OCI-LY1 (cell line): ENCODE results near the gene EDN2.
A peak's percentile ranks its signal among the peaks of the same experiment; 100 is the strongest.

Experiments used
- H2AFZ ChIP-seq: fragments of 200-600 bp; sonication (generic), shearing (Covaris generic); 2 replicates; pipeline ENCODE4 v1.6.0; 2014; ENCODE audit warnings: antibody characterized with exemption, mild to moderate bottlenecking, low read length
- H3F3A ChIP-seq: fragments of 200-600 bp; sonication (generic), shearing (Covaris generic); 2 replicates; pipeline ENCODE4 v1.6.0; 2014; ENCODE audit warnings: mild to moderate bottlenecking, antibody characterized with exemption, low read length, moderate library complexity; ENCODE audit not compliant: insufficient read depth
- H3K27ac ChIP-seq: fragments of 200-600 bp; sonication (generic); 2 replicates; pipeline ENCODE4 v1.5.1; 2014; ENCODE audit warnings: low read length, mixed run types, mild to moderate bottlenecking, low read depth; ENCODE audit not compliant: poor library complexity, severe bottlenecking
- H3K27me3 ChIP-seq: fragments of 200-600 bp; sonication (generic); 2 replicates; pipeline ENCODE4 v1.6.0; 2014; ENCODE audit warnings: antibody characterized with exemption, mild to moderate bottlenecking, low read length, moderate library complexity; ENCODE audit not compliant: insufficient read depth
- H3K36me3 ChIP-seq: fragments of 200-600 bp; sonication (generic); 2 replicates; pipeline ENCODE4 v1.6.1; 2014; ENCODE audit warnings: mild to moderate bottlenecking, antibody characterized with exemption, low read length, moderate library complexity, mixed read lengths; ENCODE audit not compliant: insufficient read depth
- H3K4me1 ChIP-seq: fragments of 200-600 bp; sonication (generic); 2 replicates; pipeline ENCODE4 v1.5.1; 2014; ENCODE audit warnings: mild to moderate bottlenecking, low read length, moderate library complexity; ENCODE audit not compliant: insufficient read depth, severe bottlenecking
- H3K4me2 ChIP-seq: fragments of 200-600 bp; sonication (generic), shearing (Covaris generic); 2 replicates; pipeline ENCODE4 v1.6.1; 2014; ENCODE audit warnings: low read length
- H3K4me3 ChIP-seq: fragments of 200-600 bp; sonication (generic); 2 replicates; pipeline ENCODE4 v1.5.1; 2014; ENCODE audit warnings: low read length, low read depth, mild to moderate bottlenecking, mixed read lengths; ENCODE audit not compliant: poor library complexity, severe bottlenecking
- H3K79me2 ChIP-seq: fragments of 200-600 bp; shearing (Covaris generic); 2 replicates; pipeline ENCODE4 v1.6.1; 2016; ENCODE audit warnings: mixed run types, low read length, mixed read lengths; ENCODE audit not compliant: insufficient read depth
- H3K9ac ChIP-seq: fragments of 200-600 bp; sonication (generic), shearing (Covaris generic); 2 replicates; pipeline ENCODE4 v1.6.1; 2014; ENCODE audit warnings: mild to moderate bottlenecking, low read length, mixed read lengths
- H3K9me2 ChIP-seq: fragments of 200-600 bp; sonication (generic), shearing (Covaris generic); 2 replicates; pipeline ENCODE4 v1.6.1; 2014; ENCODE audit warnings: low read depth, mild to moderate bottlenecking, low read length, mixed read lengths
- H3K9me3 ChIP-seq: fragments of 200-600 bp; shearing (Covaris generic); 2 replicates; pipeline ENCODE4 v1.6.1; 2014; ENCODE audit warnings: low read length, mixed read lengths
- H4K20me1 ChIP-seq: fragments of 200-600 bp; sonication (generic), shearing (Covaris generic); 2 replicates; pipeline ENCODE4 v1.6.0; 2016; ENCODE audit warnings: mild to moderate bottlenecking, low read length; ENCODE audit not compliant: insufficient read depth
- EZH2 ChIP-seq: fragments of 200-600 bp; sonication (generic), shearing (Covaris generic); IDR thresholded peaks from 2 replicates; pipeline ENCODE4 v1.8.0; 2017; ENCODE audit warnings: borderline replicate concordance, mixed run types, mild to moderate bottlenecking, antibody characterized with exemption, low read length, moderate library complexity, mixed read lengths
- TF ChIP-seq, protein P1 (sequence below): fragments of 200-600 bp; sonication (generic), shearing (Covaris generic); IDR thresholded peaks from 2 replicates; pipeline ENCODE4 v1.5.1; 2017; ENCODE audit warnings: mild to moderate bottlenecking, antibody characterized with exemption, low read length, moderate library complexity, mixed read lengths

EDN2 gene

GRCh38 chr1:41495210-41495948 lies 10.9 kb upstream of the EDN2 start:
- peak overlapping the region; percentile 32 for H3K4me3 ChIP-seq
- H3F3A ChIP-seq: no peaks in the 10 kb centered on the region
- peaks cover 2% of the 10 kb centered on the region; the same call in 1 of the 2 replicates for H3K27me3 ChIP-seq
- no peak overlapping the region for H3K9ac ChIP-seq
- no peaks in the 10 kb centered on the region for H3K36me3 ChIP-seq
- H3K9me2 ChIP-seq: no peaks in the 10 kb centered on the region
- no peaks in the 10 kb centered on the region for H3K79me2 ChIP-seq
- peaks cover 5% of the 10 kb centered on the region for H3K4me1 ChIP-seq
- TF ChIP-seq, protein P1, sequence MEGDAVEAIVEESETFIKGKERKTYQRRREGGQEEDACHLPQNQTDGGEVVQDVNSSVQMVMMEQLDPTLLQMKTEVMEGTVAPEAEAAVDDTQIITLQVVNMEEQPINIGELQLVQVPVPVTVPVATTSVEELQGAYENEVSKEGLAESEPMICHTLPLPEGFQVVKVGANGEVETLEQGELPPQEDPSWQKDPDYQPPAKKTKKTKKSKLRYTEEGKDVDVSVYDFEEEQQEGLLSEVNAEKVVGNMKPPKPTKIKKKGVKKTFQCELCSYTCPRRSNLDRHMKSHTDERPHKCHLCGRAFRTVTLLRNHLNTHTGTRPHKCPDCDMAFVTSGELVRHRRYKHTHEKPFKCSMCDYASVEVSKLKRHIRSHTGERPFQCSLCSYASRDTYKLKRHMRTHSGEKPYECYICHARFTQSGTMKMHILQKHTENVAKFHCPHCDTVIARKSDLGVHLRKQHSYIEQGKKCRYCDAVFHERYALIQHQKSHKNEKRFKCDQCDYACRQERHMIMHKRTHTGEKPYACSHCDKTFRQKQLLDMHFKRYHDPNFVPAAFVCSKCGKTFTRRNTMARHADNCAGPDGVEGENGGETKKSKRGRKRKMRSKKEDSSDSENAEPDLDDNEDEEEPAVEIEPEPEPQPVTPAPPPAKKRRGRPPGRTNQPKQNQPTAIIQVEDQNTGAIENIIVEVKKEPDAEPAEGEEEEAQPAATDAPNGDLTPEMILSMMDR: peak; percentile 24; the same call in 1 of the 2 replicates
- TF ChIP-seq EZH2: no peak
- no peak overlapping the region for H2AFZ ChIP-seq
- H4K20me1 ChIP-seq: no peaks in the 10 kb centered on the region
- H3K4me2 ChIP-seq: peak overlapping the region; percentile 48; the same call in 1 of the 2 replicates
- H3K27ac ChIP-seq: no peak overlapping the region
- H3K9me3 ChIP-seq: no peaks in the 10 kb centered on the region

GRCh38 chr1:41494351-41495209 lies 10.1 kb upstream of the EDN2 start:
- no peaks in the 10 kb centered on the region for H3K79me2 ChIP-seq
- TF ChIP-seq EZH2: no peak
- TF ChIP-seq, protein P1: no peak
- no peak overlapping the region for H3K9ac ChIP-seq
- H4K20me1 ChIP-seq: no peaks in the 10 kb centered on the region
- H3K9me3 ChIP-seq: no peaks in the 10 kb centered on the region
- H3K27me3 ChIP-seq: peaks cover 2% of the 10 kb centered on the region; the same call in 1 of the 2 replicates
- no peak overlapping the region for H3K4me2 ChIP-seq
- H3K27ac ChIP-seq: no peak overlapping the region
- H3K9me2 ChIP-seq: no peaks in the 10 kb centered on the region
- no peak overlapping the region for H3K4me3 ChIP-seq
- no peaks in the 10 kb centered on the region for H3F3A ChIP-seq
- peaks cover 5% of the 10 kb centered on the region for H3K4me1 ChIP-seq
- no peak overlapping the region for H2AFZ ChIP-seq
- no peaks in the 10 kb centered on the region for H3K36me3 ChIP-seq

DNA sequence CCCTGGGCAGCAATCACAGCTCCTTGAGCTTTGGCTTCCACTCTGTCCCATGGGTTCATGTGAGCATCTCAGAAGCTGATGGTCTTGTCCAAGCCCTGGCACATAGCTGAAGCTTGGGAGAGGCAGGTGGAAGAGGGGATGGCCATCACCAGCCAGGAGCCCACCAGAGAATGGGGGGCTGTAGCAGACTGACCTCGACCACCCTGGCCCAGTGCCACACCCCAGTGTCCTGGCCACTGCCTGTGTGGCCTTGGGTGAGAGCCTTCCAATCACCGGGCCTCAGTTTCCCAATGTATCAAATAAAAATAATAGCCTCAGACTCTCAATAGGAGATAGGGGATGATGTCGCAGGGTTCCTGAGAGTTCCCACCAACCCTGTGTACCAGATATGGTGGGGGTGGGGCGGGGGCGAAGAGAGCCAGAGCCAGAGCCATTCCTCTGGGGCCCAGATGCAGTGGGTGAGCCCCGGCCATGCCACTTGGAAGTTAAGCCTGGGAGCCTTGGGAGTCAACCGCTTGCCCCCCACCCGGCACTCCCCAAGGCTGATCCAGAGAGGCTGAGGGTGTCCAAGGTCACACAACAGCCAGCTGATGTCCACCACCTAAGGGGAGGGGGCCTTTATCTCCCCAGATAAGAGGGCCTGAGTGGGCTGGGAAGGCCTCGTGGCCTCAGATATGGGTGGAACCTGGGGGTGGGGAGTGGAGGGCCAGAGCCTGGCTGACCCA lies 9.3 kb upstream of the EDN2 start:
- no peaks in the 10 kb centered on the region for H3K9me2 ChIP-seq
- H3F3A ChIP-seq: no peaks in the 10 kb centered on the region
- H3K79me2 ChIP-seq: no peaks in the 10 kb centered on the region
- H3K27me3 ChIP-seq: peaks cover 2% of the 10 kb centered on the region; the same call in 1 of the 2 replicates
- peaks cover 5% of the 10 kb centered on the region for H3K4me1 ChIP-seq
- no peak overlapping the region for H2AFZ ChIP-seq
- no peak for TF ChIP-seq EZH2
- TF ChIP-seq, protein P1: no peak
- no peak overlapping the region for H3K4me3 ChIP-seq
- H3K27ac ChIP-seq: no peak overlapping the region
- H3K4me2 ChIP-seq: no peak overlapping the region
- no peak overlapping the region for H3K9ac ChIP-seq
- no peaks in the 10 kb centered on the region for H4K20me1 ChIP-seq
- H3K36me3 ChIP-seq: no peaks in the 10 kb centered on the region
- no peaks in the 10 kb centered on the region for H3K9me3 ChIP-seq
